ENCODE data around the gene CDC25B. TPM values are rescaled to one million over a fixed set of nuclear protein-coding genes. Genes with fewer than 3 reads are reported as not detected.

The CDC25B gene
- total and polyA plus RNA-seq, 4 donors = 4.4 to 12.9 (median 9.2) TPM

GRCh38 chr20:3812975-3813847, 17.1 kb downstream of the CDC25B start:
- peaks cover 5 to 20% (median 13%) of the 10 kb centered on the region in 4 donors for H3K4me1 ChIP-seq (ENCODE audit: control insufficient read depth in 4 of 4, insufficient read depth in 4 of 4, low read length in 3 of 4)
- no peaks in the 10 kb centered on the region for H3K36me3 ChIP-seq (ENCODE audit: control insufficient read depth in 4 of 4, insufficient read depth in 3 of 4, low read depth in 1 of 4, low read length in 3 of 4)
- 74% methylated on average over 8 of the region's 8 CpGs for WGBS
- H3K27me3 ChIP-seq (ENCODE audit: control insufficient read depth in 4 of 4, insufficient read depth in 4 of 4, low read length in 3 of 4) = no peaks in the 10 kb centered on the region
- H3K9me3 ChIP-seq (ENCODE audit: control insufficient read depth in 4 of 4, low read length in 3 of 4) = no peaks in the 10 kb centered on the region
- TF ChIP-seq TAF1 (conservative IDR thresholded peaks at IDR 0.05) (no peak), MAX (IDR thresholded peaks at IDR 0.05) (no peak), ZBTB33 (IDR thresholded peaks at IDR 0.05) (no peak), HNF4G (IDR thresholded peaks at IDR 0.05) (no peak), CTCF (IDR thresholded peaks at IDR 0.05; ENCODE audit: low read depth, low read length, missing input control) (no peak)
- H3K27ac ChIP-seq (ENCODE audit: low read depth in 1 of 2, low read length in 2 of 2) = no peak overlapping the region
- no peak overlapping the region for H3K4me3 ChIP-seq (ENCODE audit: low read depth in 1 of 3, low read length in 3 of 3)
- DNase-seq (ENCODE audit: low spot score) = no peak
- H3K9ac ChIP-seq (ENCODE audit: low read depth in 1 of 2, low read length in 2 of 2) = no peak overlapping the region

- H3K27ac ChIP-seq (ENCODE audit: low read depth in 1 of 2, low read length in 2 of 2) = no peak overlapping the region
Observed at GRCh38 chr20:3813848-3814581, 17.9 kb downstream of the CDC25B start.

More at GRCh38 chr20:3813848-3814581, 17.9 kb downstream of the CDC25B start:
- Histone ChIP-seq H3K4me3 (ENCODE audit: low read depth in 1 of 3, low read length in 3 of 3) (no peak overlapping the region), H3K4me1 (ENCODE audit: control insufficient read depth in 4 of 4, insufficient read depth in 4 of 4, low read length in 3 of 4) (peaks cover 5 to 23% (median 14%) of the 10 kb centered on the region in 4 donors), H3K9ac (ENCODE audit: low read depth in 1 of 2, low read length in 2 of 2) (no peak overlapping the region), H3K36me3 (ENCODE audit: control insufficient read depth in 4 of 4, insufficient read depth in 3 of 4, low read depth in 1 of 4, low read length in 3 of 4) (no peaks in the 10 kb centered on the region), H3K27me3 (ENCODE audit: control insufficient read depth in 4 of 4, insufficient read depth in 4 of 4, low read length in 3 of 4) (no peaks in the 10 kb centered on the region), H3K9me3 (ENCODE audit: control insufficient read depth in 4 of 4, low read length in 3 of 4) (no peaks in the 10 kb centered on the region)
- no peak for DNase-seq (ENCODE audit: low spot score)
- TF ChIP-seq GABPA (IDR thresholded peaks at IDR 0.05 in 1 of 2, conservative IDR thresholded peaks at IDR 0.05 in 1 of 2) (no peak), ZBTB33 (IDR thresholded peaks at IDR 0.05) (no peak), JUND (IDR thresholded peaks at IDR 0.05) (no peak), FOXA1 (IDR thresholded peaks at IDR 0.05) (no peak), MAX (IDR thresholded peaks at IDR 0.05) (no peak), RAD21 (IDR thresholded peaks at IDR 0.05) (no peak), REST (IDR thresholded peaks at IDR 0.05) (no peak), SP1 (IDR thresholded peaks at IDR 0.05) (no peak), NR2F2 (IDR thresholded peaks at IDR 0.05) (no peak), RXRA (IDR thresholded peaks at IDR 0.05) (no peak), YY1 (IDR thresholded peaks at IDR 0.05) (no peak)
- 85% methylated on average over 12 of the region's 12 CpGs for WGBS
